Cerebellar nuclear complex (tissue), 1 donor: ENCODE measurements around the gene MTHFS.

ENCODE experiments used
- DNase-seq, 2 experiments: peaks; one replicate each; lab custom pipeline; 2025; lab: John Stamatoyannopoulos, UW

The MTHFS gene

DNA sequence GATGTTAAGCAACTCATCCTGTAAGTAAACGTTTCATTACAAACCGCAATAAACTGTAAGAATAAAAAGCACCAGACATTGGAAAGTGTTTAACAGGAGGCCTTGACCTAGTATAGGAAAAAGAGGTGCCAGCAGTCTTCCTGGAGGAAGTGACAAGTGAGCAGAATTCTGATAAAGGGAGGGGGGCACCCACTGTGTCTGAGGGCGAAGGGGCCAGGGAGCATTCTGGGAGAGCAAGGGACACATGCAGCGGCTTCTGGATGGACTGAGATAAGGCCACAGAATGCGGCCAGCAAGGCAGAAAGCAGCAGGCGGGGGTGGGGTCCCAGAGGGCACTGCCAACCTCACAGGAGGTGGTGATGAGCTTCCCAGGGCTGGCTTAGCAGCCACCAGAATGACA lies 80.2 kb downstream of the MTHFS start:
- DNase-seq, result no peak

DNA sequence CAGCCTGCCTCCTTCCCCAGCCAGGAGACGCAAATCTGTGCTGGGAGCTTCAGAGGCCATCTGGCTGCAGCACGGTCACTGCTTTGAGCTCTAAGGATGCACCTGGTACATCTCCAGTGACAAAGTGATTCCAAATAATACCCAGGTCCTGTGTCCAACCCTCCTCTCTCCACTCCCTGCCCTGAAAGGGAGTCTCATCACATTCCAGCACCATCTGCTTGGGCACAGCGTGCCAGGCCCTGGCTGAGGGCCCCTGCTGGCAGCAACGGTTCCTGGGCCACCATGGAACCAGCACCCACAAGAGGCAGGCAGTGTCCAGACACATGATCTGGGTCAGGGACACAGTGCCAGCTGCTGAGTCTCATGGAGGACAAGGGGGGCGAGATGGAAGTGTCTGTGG lies 81.3 kb downstream of the MTHFS start:
- DNase-seq, result peak; percentile 76 to 98

DNA sequence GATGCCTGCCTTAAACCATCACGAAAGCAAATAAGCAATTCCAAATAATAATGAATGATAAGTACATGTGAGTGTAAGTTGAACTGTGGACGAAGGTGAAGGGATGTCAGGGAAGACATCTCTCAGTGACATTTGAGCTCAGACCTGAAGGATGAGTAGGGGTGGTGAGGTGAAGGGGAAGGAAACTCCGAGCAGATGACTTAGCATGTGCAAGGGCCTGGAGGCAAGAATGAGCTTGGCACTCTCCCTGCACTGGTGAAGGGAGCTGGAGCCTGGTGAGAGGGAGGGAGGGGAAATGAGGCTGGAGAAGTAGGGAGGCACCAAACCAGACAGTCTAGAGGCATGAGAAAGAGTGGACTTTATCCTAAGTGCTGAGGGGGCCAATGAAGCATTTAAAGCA lies 84.3 kb downstream of the MTHFS start:
- DNase-seq, result no peak

DNA sequence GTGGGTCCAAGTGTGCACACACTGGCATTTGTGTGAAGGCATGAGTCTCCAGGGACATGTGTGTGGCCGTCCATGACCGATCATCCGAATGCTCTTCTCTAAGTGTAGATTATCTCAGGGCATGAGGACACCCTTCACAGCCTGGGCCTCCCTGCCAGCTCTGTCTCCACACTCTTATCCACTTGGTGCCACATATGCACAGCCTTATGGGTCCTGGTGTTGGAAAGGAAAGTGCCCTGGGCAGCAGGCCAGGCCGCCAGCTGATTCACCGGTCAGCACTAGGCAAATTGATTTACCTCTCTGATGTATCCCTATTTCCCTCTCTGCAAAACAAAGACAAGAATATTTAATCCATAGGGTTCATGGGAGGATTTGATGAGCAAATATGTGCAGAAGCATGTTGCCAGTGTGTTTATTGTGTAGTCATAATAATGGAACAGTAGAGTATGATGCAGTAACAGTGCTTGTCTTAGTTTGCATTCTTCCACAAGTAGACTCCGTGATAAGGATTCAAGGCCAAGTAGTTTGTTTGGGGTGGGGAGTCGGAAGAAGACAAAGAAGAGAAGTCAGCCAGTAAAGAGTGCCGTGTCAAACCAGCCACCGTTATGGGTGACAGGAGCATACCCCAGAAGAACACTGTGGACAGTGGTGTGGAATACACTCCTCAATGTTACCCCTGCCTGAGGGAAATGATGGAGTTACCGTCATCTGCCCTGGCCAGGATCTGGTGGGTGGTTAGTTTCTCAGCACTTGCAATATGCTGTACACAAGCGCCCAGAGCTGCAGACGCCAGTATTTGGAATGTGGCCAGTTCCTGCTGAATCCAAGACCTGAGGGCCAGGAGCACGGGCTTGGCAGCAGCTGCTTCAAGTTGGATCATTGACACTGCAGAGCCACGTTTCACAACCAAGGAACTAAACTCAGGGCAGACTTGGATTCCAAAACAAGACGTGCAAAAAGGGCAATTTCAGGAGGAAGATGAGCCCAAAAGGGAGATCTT lies 85.1 kb downstream of the MTHFS start:
- peak; percentile 34 to 82 for DNase-seq

DNA sequence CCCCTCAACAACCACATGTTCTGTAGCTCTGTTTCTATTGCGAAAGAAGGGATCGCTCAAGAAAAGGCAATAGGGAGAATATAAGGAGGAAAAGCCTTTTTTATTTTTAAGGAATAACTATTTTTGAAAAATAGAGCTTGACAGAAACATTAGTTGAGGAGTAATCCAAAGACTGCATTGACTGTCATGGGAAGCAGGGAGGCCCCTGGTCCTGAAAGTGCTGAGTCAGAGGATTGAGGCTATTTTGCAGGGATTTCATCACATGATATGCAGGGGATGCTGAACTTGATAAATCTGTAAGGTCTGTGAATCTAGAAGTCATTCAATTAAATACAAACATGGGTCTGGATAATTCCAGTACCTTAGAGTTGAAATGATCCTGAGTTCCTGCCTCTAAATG lies 92.0 kb downstream of the MTHFS start:
- no peak for DNase-seq

DNA sequence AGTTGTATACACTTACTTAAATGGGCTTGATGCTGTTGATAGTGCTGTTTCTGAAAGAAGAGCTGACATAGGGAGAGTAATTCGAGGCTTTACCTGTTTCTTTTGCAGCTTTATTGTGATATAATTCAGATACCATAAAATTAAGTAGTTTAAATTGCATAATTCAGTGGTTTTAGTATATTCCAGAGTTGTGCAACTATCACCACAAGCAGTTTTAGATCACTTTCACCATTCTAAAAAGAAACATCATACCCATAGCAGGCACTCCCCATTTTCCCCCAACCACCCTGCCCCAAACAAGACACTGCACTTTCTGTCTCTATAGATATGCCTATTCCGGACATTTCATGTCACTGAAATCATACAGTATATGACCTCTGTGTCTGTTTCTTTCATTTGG lies 98.5 kb downstream of the MTHFS start:
- no peak for DNase-seq
